ENCODE measurements around the gene ZNF576.
"Not testable (repeated sequence)": the region's sequence is repeated elsewhere in the genome, so short reads cannot be mapped to it uniquely, and the experiment has no call there.

ZNF576 gene

DNA sequence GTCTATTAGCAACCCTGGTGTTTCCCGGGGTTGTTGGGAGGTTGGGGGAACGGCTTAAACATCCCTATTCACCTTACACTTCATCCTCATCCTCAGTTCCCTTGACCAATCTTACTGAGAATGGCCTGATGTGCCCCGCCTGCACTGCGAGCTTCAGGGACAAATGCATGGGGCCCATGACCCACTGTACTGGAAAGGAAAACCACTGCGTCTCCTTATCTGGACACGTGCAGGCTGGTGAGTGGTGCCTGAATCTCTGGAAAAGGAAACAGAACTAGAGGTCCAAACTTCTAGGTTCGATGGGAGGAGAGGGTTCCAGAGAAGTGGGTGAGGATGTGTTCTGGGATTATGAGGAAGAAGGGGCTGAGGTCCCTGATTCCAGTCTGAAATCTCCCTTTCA lies 14.9 kb upstream of the ZNF576 start:
- Histone ChIP-seq H3K9ac (ENCODE audit: low read length) (no peak overlapping the region), H3K27ac (ENCODE audit: low read depth, low read length) (peak overlapping the region; percentile 3), H3K4me3 (ENCODE audit: low read length) (peak overlapping the region; percentile 32), H3K4me1 (ENCODE audit: control insufficient read depth, insufficient read depth, low read length) (peaks cover 10% of the 10 kb centered on the region), H3K27me3 (ENCODE audit: control insufficient read depth, insufficient read depth, low read length) (no peaks in the 10 kb centered on the region), H3K36me3 (ENCODE audit: control insufficient read depth, insufficient read depth, low read length) (no peaks in the 10 kb centered on the region)

DNA sequence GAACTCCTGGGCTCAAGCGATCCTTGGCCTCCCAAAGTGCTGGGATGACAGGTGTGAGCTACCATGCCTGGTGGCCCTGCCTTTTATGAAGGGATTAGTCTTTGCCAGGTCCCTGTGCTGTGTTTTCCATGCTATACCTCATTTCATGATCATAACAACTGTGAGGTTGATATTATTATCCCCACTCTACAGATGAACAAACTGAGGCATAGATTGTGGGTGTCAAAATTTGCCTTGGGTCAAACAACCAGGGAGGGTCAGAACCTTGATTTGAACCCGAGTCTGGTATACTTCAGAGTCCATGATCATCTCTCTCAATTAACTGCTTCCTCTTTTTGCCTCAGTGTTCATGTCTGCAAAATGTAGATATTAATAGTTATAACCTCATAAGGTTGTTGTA lies 13.9 kb upstream of the ZNF576 start:
- Histone ChIP-seq H3K27me3 (ENCODE audit: control insufficient read depth, insufficient read depth, low read length) (no peaks in the 10 kb centered on the region), H3K4me3 (ENCODE audit: low read length) (no peak overlapping the region), H3K27ac (ENCODE audit: low read depth, low read length) (no peak overlapping the region), H3K9ac (ENCODE audit: low read length) (no peak overlapping the region), H3K36me3 (ENCODE audit: control insufficient read depth, insufficient read depth, low read length) (no peaks in the 10 kb centered on the region), H3K4me1 (ENCODE audit: control insufficient read depth, insufficient read depth, low read length) (peaks cover 10% of the 10 kb centered on the region)

DNA sequence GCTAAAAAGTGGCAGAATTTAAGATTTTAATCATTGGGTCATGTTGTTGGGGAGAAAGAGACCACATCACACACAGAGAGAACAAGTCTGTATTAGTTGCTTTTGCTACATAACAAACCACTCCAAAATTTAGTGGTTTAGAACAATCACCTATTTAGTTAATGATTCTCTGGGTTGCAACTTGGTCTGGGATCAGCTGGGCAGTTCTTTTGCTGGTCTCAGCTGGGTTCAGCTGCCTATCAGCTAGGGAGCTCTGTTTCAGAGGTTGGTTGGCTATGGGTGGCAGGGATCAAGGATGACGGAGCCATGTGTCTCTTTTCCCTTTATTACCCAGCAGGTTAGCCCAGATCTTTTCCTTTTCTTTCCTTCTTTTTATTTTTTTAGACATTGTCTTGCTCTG lies 11.9 kb upstream of the ZNF576 start:
- no peaks in the 10 kb centered on the region for H3K27me3 ChIP-seq (ENCODE audit: control insufficient read depth, insufficient read depth, low read length)
- H3K4me1 ChIP-seq (ENCODE audit: control insufficient read depth, insufficient read depth, low read length), result peaks cover 10% of the 10 kb centered on the region
- H3K4me3 ChIP-seq (ENCODE audit: low read length), result no peak overlapping the region
- H3K27ac ChIP-seq (ENCODE audit: low read depth, low read length), result no peak overlapping the region
- no peak overlapping the region for H3K9ac ChIP-seq (ENCODE audit: low read length)
- H3K36me3 ChIP-seq (ENCODE audit: control insufficient read depth, insufficient read depth, low read length), result no peaks in the 10 kb centered on the region

DNA sequence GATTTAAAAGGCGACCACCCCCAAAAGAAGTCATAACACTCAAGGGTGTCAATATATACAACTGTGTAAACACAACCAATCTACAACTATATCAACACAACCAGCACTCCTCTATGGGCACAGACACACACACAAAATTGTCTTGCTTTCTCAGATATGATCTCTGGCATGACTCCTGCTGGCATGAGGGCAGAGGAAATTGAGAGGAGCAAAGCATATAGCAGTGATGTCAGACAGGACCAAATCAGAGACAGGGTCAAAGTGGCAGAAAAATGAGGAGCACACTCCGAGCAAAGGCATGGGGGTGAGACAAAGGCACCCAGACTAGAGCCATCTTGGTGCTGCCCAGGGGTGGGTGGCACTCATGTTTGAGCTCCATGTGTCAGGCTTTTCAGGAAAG lies 10.0 kb upstream of the ZNF576 start:
- H3K36me3 ChIP-seq (ENCODE audit: control insufficient read depth, insufficient read depth, low read length), result peaks cover 8% of the 10 kb centered on the region
- H3K27me3 ChIP-seq (ENCODE audit: control insufficient read depth, insufficient read depth, low read length), result no peaks in the 10 kb centered on the region
- peaks cover under 1% of the 10 kb centered on the region for H3K4me1 ChIP-seq (ENCODE audit: control insufficient read depth, insufficient read depth, low read length)
- no peak overlapping the region for H3K4me3 ChIP-seq (ENCODE audit: low read length)
- no peak overlapping the region for H3K9ac ChIP-seq (ENCODE audit: low read length)
- H3K27ac ChIP-seq (ENCODE audit: low read depth, low read length), result no peak overlapping the region

DNA sequence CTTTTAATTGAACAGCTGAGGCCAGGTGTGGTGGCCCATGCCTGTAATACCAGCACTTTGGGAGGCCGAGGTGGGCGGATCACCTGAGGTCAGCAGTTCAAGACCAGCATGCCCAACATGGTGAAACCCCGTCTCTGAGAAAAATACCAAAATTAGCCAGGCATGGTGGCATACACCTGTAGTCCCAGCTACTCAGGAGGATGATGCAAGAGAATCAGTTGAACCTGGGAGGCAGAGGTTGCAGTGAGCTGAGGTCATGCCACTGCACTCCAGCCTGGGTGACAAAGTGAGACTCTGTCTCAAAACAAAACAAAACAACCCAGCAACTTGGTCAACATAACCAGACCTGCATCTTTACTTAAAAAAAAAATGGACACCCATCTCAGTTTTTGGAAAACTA lies 9.4 kb upstream of the ZNF576 start:
- H3K27ac ChIP-seq (ENCODE audit: low read depth, low read length); H3K4me1 ChIP-seq (ENCODE audit: control insufficient read depth, insufficient read depth, low read length); H3K4me3 ChIP-seq (ENCODE audit: low read length); H3K27me3 ChIP-seq (ENCODE audit: control insufficient read depth, insufficient read depth, low read length); H3K9ac ChIP-seq (ENCODE audit: low read length); H3K36me3 ChIP-seq (ENCODE audit: control insufficient read depth, insufficient read depth, low read length): not testable (repeated sequence)

DNA sequence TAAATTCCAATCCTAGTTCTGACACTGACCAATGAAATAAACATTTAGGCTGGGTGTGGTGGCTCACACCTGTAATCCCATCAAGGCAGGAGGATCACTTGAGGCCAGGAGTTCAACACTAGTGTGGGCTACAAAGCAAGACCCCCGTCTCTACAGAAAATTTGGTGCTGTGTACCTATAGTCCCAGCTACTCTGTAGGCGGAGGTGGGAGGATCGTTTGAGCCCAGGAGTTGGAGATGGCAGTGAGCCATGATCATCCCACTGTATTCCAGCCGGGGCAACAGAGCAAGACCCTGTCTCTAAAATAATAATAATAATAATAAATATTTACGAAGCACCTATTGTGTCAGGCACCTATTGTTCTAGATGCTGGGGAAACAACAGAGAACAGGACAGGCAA lies 7.1 kb upstream of the ZNF576 start:
- Histone ChIP-seq H3K27me3 (ENCODE audit: control insufficient read depth, insufficient read depth, low read length) (no peaks in the 10 kb centered on the region), H3K9ac (ENCODE audit: low read length) (no peak overlapping the region), H3K4me3 (ENCODE audit: low read length) (no peak overlapping the region), H3K27ac (ENCODE audit: low read depth, low read length) (no peak overlapping the region), H3K4me1 (ENCODE audit: control insufficient read depth, insufficient read depth, low read length) (peaks cover 3% of the 10 kb centered on the region), H3K36me3 (ENCODE audit: control insufficient read depth, insufficient read depth, low read length) (peaks cover 12% of the 10 kb centered on the region)

DNA sequence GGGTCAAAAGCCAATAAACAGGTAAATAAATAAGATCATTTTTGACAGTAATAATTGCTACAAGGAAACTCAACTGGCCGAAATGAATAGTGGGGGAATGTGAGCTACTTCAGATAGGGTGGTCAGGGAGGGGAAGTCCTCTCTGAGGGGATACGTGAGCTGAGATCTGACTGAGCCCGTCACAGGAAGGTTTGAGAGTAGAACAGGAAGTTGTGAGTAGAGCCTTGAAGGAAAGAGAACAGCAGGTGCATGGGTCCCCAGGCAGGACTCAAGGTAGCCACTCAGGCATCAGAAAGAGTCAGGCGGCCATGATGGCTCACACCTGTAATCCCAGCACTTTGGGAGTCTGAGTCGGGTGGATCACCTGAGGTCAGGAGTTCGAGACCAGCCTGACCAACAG lies 6.7 kb upstream of the ZNF576 start:
- H3K36me3 ChIP-seq (ENCODE audit: control insufficient read depth, insufficient read depth, low read length), result peaks cover 12% of the 10 kb centered on the region
- peaks cover 3% of the 10 kb centered on the region for H3K4me1 ChIP-seq (ENCODE audit: control insufficient read depth, insufficient read depth, low read length)
- no peak overlapping the region for H3K27ac ChIP-seq (ENCODE audit: low read depth, low read length)
- no peak overlapping the region for H3K4me3 ChIP-seq (ENCODE audit: low read length)
- no peaks in the 10 kb centered on the region for H3K27me3 ChIP-seq (ENCODE audit: control insufficient read depth, insufficient read depth, low read length)
- H3K9ac ChIP-seq (ENCODE audit: low read length), result no peak overlapping the region

DNA sequence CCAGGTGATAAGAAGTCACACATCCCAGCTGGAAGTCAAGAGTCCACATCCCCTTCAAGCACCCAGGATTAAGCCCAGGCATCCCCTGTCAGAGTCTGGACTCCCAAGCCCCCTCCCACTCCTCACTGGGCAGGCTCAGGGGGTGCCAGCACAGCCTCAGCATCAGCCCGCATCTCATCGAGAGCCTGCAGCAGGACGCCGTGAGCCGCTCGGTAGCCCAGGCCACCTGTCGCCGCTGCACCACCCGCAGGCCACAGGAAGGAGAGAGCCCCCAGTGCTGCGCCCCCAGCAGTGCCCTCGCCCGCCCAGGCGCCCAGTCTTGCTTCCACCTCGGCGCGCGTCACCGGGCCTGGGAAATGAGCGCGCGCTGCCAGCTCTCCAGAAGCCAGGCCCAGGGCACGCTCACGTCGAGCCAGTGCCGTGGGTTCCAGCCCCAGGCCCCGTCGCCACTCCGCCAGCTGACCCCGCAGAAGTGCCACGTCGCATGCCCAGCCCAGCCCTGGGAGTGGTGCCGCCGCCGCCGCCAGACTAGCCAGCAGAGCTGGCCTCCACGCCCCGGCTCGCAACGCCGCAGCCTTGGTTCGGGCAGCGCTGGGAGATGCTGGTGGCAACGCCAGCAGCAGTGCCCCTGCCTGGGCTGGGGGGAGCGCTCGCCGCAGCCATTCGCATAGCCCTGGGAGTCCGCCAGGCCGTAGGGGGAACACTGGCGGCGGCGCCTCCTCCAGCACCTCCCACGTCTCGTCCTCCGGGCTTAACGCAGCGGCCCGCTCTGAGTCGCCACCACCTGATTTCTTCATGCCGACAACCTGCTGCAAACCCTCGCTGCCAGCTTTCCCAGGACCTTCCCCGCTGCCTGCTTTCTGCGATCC lies 4.3 kb upstream of the ZNF576 start:
- H3K4me3 ChIP-seq (ENCODE audit: low read length), result no peak overlapping the region
- no peak overlapping the region for H3K9ac ChIP-seq (ENCODE audit: low read length)
- H3K4me1 ChIP-seq (ENCODE audit: control insufficient read depth, insufficient read depth, low read length), result peaks cover 8% of the 10 kb centered on the region
- H3K27ac ChIP-seq (ENCODE audit: low read depth, low read length), result no peak overlapping the region
- no peaks in the 10 kb centered on the region for H3K27me3 ChIP-seq (ENCODE audit: control insufficient read depth, insufficient read depth, low read length)
- H3K36me3 ChIP-seq (ENCODE audit: control insufficient read depth, insufficient read depth, low read length), result peaks cover 12% of the 10 kb centered on the region

DNA sequence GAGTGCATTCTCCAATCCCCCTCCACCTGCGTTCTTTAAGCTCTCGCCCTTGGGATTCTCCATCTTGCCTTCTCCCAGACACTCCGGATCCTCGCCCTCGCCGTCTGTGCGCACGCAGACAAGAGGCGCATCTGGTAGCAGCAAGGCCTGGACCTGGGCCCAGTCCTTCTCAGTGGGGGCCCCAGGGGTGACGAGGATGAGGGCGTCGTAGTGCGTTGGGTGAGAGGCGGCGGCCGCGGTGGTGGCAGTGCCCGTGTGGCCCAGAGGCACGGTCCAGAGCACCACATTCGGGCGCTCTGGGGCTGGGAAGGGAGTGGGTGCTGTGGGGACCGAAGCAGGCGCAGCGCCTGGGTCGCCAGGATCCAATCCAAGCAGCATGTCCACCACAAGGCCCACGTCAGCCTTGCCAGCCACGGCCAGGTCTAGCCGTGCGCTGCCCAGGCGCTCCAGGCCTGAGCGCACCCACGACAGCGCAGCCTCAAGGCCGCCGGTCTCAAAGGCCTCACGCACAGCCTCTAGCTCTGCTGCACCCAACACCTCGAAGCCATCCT lies 3.5 kb upstream of the ZNF576 start:
- H3K4me1 ChIP-seq (ENCODE audit: control insufficient read depth, insufficient read depth, low read length), result peaks cover 13% of the 10 kb centered on the region
- H3K27ac ChIP-seq (ENCODE audit: low read depth, low read length), result no peak overlapping the region
- no peaks in the 10 kb centered on the region for H3K27me3 ChIP-seq (ENCODE audit: control insufficient read depth, insufficient read depth, low read length)
- H3K36me3 ChIP-seq (ENCODE audit: control insufficient read depth, insufficient read depth, low read length), result peaks cover 12% of the 10 kb centered on the region
- no peak overlapping the region for H3K4me3 ChIP-seq (ENCODE audit: low read length)
- no peak overlapping the region for H3K9ac ChIP-seq (ENCODE audit: low read length)

DNA sequence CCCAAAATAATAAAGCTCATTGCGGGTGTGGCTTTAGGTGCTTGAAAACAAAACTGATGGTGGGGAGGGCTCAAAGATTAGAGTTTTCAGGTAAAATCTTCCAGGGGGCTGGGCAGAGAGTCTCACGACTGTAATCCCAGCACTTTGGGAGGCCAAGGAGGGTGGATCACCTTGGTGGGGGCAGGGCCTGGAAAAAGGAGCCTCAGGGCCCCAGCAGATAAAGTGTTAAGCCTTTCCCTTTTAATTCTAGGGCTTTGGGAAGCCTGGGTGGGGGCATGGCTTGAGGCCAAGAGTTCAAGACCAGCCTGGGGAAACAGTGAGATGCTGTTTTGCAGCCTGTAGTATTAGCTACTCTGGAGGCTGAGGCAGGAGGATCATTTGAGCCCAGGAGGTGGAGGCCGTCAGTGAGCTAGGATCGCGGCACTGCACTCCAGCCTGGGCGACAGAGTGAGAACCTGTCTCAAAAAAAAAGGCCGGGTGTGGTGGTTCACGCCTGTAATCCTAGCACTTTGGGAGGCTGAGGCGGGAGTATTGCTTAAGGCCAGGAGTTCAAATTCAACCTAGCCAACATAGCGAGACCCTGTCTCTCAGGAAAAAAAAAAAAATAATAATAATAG lies 2.2 kb upstream of the ZNF576 start:
- Histone ChIP-seq H3K4me3 (ENCODE audit: low read length) (peak overlapping the region; percentile 62), H3K27me3 (ENCODE audit: control insufficient read depth, insufficient read depth, low read length) (no peaks in the 10 kb centered on the region), H3K36me3 (ENCODE audit: control insufficient read depth, insufficient read depth, low read length) (peaks cover 18% of the 10 kb centered on the region), H3K4me1 (ENCODE audit: control insufficient read depth, insufficient read depth, low read length) (peaks cover 13% of the 10 kb centered on the region), H3K27ac (ENCODE audit: low read depth, low read length) (no peak overlapping the region), H3K9ac (ENCODE audit: low read length) (no peak overlapping the region)

DNA sequence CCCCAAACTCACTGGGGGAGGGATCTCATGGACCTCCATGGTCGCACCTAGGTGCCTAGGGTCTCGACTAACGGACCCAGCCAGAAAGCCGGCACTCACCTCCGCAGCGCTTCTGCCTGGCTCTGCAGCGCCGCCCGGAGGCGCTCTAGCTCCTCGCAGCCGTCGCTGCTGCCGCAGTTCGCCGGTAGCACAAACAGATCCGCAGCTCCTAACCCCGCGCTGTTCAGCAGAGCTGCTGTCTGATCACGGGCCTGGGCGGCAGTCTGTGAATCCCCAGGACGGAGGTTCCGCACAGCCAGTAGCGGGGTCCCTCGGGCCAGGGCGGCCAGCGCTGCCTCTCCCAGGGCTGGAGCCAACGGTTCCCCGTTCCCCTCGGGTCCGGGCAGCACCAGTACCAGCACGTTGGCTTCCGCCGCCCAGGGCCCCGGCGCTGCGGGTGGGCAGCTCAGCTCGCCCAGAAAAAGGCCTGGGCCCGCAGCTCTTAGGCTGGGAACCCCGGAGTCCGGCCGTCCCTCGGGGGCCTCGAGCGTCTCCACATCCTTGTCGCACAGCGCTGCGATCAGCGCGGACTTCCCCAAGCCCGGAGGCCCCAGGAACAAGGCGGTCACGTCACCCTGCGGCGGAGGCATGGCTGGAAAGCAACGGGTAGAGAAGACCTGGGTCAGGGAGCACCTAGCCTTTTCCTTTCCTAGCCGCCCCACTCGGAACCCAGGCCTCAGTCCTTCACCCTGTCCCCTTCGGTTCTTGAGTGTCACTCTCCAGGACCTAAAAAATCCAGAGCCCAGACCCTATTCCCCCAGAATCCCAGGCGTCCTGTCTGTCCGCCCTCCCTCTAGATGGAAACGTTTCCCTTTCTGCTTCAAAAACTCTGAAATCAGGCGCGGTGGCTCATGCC lies 1.4 kb upstream of the ZNF576 start:
- H3K27ac ChIP-seq (ENCODE audit: low read depth, low read length), result peak overlapping the region; percentile 81
- no peaks in the 10 kb centered on the region for H3K27me3 ChIP-seq (ENCODE audit: control insufficient read depth, insufficient read depth, low read length)
- peak overlapping the region; percentile 62 for H3K4me3 ChIP-seq (ENCODE audit: low read length)
- H3K36me3 ChIP-seq (ENCODE audit: control insufficient read depth, insufficient read depth, low read length), result peaks cover 20% of the 10 kb centered on the region
- H3K9ac ChIP-seq (ENCODE audit: low read length), result peak overlapping the region; percentile 35
- H3K4me1 ChIP-seq (ENCODE audit: control insufficient read depth, insufficient read depth, low read length), result peaks cover 13% of the 10 kb centered on the region

DNA sequence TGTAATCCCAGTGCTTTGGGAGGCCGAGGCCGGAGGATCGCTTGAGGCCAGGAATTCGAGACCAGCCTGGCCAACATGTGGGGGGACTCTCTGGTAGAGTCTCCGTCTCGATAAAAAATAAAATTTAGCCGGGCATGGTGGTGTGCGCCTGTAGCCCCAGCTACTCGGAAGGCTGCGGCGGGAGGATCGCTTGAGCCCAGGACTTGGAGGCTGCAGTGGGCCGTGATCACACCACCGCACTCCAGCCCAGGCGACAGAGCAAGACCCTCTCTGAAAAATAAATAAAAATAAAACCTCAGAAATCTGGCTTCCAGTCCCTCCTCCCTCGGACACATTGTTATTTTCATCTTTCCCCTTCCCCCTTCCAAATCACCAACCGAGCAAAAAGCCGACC lies 793 bp upstream of the ZNF576 start:
- peak overlapping the region; percentile 62 for H3K4me3 ChIP-seq (ENCODE audit: low read length)
- H3K27me3 ChIP-seq (ENCODE audit: control insufficient read depth, insufficient read depth, low read length), result no peaks in the 10 kb centered on the region
- H3K4me1 ChIP-seq (ENCODE audit: control insufficient read depth, insufficient read depth, low read length), result peaks cover 13% of the 10 kb centered on the region
- H3K36me3 ChIP-seq (ENCODE audit: control insufficient read depth, insufficient read depth, low read length), result peaks cover 20% of the 10 kb centered on the region
- H3K9ac ChIP-seq (ENCODE audit: low read length), result peak overlapping the region; percentile 35
- peak overlapping the region; percentile 81 for H3K27ac ChIP-seq (ENCODE audit: low read depth, low read length)

Data from rectal smooth muscle tissue (tissue), 1 donor.